ENCODE results near the gene TFF2.

The TFF2 gene, protein sequence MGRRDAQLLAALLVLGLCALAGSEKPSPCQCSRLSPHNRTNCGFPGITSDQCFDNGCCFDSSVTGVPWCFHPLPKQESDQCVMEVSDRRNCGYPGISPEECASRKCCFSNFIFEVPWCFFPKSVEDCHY

DNA sequence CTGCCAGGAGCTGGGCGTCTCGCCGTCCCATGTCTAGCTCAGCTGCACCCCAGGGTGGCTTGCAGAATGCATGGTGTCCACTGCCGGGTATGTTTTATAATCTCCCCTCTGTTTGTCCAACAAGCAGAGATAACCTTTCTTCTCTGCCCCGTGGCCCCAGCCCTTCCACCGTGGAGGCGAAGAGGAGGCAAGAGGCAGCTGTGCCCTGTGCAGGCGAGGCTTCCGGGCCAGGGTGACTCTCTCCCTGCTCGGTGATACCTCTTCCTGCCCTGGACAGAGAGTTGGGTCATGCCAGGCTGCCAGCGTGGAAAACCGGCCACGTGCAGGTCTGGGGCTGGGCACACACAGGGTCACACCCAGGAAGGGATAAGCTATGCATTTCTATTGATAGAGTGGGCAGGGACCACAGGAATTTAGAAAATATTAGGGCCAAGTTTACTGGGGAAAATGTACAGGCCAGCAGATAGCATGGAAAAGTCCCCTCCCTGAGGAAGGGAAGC, at the start of gene TFF2:
TSS of gene TFF2 (minus strand) at position 68 of the 500 bp plus-strand sequence. CDS start at position 31, 37 bp downstream.
- TF ChIP-seq, protein P1, sequence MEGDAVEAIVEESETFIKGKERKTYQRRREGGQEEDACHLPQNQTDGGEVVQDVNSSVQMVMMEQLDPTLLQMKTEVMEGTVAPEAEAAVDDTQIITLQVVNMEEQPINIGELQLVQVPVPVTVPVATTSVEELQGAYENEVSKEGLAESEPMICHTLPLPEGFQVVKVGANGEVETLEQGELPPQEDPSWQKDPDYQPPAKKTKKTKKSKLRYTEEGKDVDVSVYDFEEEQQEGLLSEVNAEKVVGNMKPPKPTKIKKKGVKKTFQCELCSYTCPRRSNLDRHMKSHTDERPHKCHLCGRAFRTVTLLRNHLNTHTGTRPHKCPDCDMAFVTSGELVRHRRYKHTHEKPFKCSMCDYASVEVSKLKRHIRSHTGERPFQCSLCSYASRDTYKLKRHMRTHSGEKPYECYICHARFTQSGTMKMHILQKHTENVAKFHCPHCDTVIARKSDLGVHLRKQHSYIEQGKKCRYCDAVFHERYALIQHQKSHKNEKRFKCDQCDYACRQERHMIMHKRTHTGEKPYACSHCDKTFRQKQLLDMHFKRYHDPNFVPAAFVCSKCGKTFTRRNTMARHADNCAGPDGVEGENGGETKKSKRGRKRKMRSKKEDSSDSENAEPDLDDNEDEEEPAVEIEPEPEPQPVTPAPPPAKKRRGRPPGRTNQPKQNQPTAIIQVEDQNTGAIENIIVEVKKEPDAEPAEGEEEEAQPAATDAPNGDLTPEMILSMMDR (IDR thresholded peaks at IDR 0.05; ENCODE audit: control insufficient read depth, insufficient read depth, low read depth, low read length, missing control alignments) = no peak
- no peak within 1 kb of the TSS for H3K4me3 ChIP-seq (ENCODE audit: control insufficient read depth, low read depth, low read length)
- DNase-seq (ENCODE audit: low read depth) = no peak

DNA sequence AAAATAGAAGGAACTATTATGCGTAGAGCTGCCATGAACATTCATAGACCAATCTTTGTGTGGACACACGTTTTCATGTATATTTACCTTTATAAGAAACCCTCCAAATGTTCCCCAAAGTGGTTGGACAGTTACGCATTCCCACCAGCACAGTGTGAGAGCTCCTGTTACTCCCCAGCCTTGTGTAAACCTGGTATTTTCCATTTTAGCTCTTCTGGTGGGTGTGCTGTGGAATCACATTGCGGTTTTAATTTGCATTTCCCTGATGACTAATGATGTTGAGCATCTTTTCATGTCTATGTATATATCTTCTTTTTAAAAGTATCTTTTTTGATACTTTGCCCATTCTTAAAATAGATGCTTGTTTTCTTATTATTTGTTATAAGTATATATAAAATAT, 49.7 kb upstream of the TFF2 start:
- TF ChIP-seq, protein P1 (IDR thresholded peaks at IDR 0.05; ENCODE audit: control insufficient read depth, insufficient read depth, low read depth, low read length, missing control alignments) = no peak
- H3K4me3 ChIP-seq (ENCODE audit: control insufficient read depth, low read depth, low read length) = no peak overlapping the region
- DNase-seq (ENCODE audit: low read depth) = no peak

DNA sequence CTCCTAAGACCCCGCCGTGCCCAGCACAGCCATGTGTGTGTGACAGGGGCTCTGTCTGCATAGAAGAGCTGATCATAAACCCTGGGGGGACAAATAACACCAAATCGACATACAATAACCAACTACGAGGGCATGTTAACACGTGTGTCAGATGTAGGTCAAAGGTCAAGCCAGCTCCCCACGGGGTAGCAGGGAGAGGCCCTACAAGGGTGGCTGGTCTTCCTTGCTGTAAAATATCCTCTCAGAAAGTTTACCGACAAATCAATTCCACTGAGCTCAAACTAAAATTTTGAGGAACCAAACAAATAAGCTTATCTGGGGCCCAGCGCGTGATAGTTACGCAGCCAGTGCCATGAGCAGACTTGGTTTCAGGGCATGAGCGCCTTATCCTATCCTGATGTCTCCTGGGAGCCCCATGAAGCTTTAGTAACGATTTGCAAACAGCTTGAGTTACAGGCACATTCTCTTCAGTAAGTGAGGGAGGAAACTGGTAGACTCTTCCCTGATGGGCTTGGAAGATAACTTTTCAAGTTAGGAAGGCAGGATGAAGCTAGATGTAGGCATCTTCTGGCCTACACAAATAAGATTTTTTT, 47.7 kb upstream of the TFF2 start:
- TF ChIP-seq, protein P1 (IDR thresholded peaks at IDR 0.05; ENCODE audit: control insufficient read depth, insufficient read depth, low read depth, low read length, missing control alignments) = no peak
- H3K4me3 ChIP-seq (ENCODE audit: control insufficient read depth, low read depth, low read length) = no peak overlapping the region
- no peak for DNase-seq (ENCODE audit: low read depth)

DNA sequence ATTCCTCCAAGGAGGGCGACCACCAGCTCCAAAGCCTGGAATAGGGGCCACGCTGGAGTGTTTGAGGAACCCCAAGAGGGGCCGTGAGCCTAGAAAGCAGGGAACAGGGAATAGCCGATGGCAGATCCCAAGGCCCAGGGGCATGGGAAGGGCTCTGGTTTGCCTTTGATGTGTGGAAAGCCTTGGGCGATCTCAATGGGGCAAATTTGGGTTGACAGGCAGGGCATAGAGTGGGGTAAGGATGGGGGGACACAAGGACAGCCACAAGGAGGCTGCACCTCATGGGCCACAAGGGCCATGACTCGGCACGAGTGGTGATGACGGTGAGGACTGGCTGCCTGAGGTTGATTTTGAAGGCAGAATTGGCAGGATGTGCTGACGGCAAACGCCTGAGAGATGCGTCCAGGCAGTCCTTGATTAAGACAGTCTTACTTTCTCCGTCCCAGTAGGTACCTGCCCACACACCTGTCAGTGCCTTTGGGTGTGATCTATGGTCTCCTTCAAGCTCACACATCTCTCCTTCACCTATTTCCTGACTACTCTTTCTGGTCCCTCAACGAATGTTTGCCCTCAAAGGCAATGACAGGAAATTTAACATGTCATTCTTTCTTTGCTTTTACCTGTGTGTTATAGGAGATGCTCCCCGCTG, 47.1 kb upstream of the TFF2 start:
- DNase-seq (ENCODE audit: low read depth) = no peak
- TF ChIP-seq, protein P1 (IDR thresholded peaks at IDR 0.05; ENCODE audit: control insufficient read depth, insufficient read depth, low read depth, low read length, missing control alignments) = no peak
- H3K4me3 ChIP-seq (ENCODE audit: control insufficient read depth, low read depth, low read length) = no peak overlapping the region

DNA sequence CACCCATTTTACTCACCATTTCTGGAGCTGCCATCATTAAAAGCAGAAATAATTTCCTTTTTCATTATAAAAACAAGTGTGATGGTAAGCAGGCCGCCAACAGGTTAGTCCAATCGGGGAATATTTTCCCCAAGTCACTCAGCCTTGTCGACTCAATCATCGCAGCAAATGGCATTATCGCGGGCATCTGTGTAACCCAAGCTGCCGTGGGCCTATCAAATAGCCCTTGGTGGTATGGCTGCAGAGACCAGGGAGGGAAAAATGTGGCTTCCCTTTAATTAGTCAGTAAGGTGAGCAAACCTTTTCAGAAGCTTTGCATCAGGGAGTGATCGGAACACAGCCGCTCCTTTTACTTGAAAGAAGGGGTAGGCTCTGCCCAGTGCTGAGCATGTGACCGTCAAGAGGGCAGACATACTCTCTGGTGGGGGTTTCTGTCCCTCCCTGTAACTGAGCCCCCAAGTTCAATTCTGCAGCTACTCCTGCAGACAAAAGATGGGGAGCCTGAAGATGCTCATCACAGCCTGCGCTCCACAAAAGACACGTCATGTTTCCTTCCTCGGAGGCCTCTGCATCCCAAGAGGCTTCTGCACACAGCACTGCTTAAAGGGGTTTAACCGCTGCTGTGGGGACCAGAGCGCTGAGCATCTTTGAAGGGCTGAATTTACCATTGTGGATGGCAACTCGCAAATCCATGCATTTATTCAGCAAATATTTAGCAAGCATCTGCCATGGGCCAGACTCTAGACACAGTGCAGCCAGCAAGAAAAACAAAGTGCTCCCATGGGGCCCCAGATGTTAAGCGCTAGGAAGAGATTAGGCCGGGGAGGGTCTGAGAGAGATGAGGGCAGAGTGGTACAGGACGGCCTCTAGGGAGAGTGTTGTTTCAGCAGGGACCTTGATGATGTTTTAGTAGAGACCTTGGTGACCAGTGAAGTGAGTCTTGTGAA, 46.3 kb upstream of the TFF2 start:
- no peak for DNase-seq (ENCODE audit: low read depth)
- TF ChIP-seq, protein P1 (IDR thresholded peaks at IDR 0.05; ENCODE audit: control insufficient read depth, insufficient read depth, low read depth, low read length, missing control alignments) = no peak
- H3K4me3 ChIP-seq (ENCODE audit: control insufficient read depth, low read depth, low read length) = no peak overlapping the region
